Neural progenitor cell (in vitro differentiated cells): Measurements from ENCODE around the gene MKNK1. TPM values are rescaled to one million over a fixed set of nuclear protein-coding genes. Genes with fewer than 3 reads are reported as not detected.

ENCODE experiments used
- DNase-seq: peaks from one replicate; pipeline ENCODE4 v3.0.0-alpha.2; 2016; ENCODE audit warnings: low spot score
- H2AFZ ChIP-seq: fragments of 200-600 bp; sonication (generic); replicated peaks from 2 replicates; pipeline ENCODE4 v1.6.1; 2016; ENCODE audit warnings: antibody characterized with exemption
- H3F3A ChIP-seq: fragments of 200-600 bp; sonication (generic); 2 replicates; pipeline ENCODE4 v1.6.1; 2016; ENCODE audit warnings: antibody characterized with exemption, low read depth
- H3K27ac ChIP-seq: fragments of 200-600 bp; sonication (generic); 2 replicates; pipeline ENCODE4 v1.5.1; 2016; ENCODE audit warnings: mild to moderate bottlenecking
- H3K27me3 ChIP-seq: fragments of 200-600 bp; sonication (generic); 2 replicates; pipeline ENCODE4 v1.6.1; 2016; ENCODE audit warnings: mild to moderate bottlenecking, moderate library complexity
- H3K36me3 ChIP-seq: fragments of 200-600 bp; sonication (generic); 2 replicates; pipeline ENCODE4 v1.5.1; 2016
- H3K4me1 ChIP-seq: fragments of 200-600 bp; sonication (generic); 2 replicates; pipeline ENCODE4 v1.6.1; 2016; ENCODE audit warnings: mixed run types
- H3K4me2 ChIP-seq: fragments of 200-600 bp; sonication (generic); 2 replicates; pipeline ENCODE4 v1.6.1; 2016
- H3K4me3 ChIP-seq: fragments of 200-600 bp; sonication (generic); 2 replicates; pipeline ENCODE4 v1.5.1; 2016
- H3K79me2 ChIP-seq: fragments of 200-600 bp; sonication (generic); 2 replicates; pipeline ENCODE4 v1.6.1; 2016; ENCODE audit warnings: low read depth
- H3K9ac ChIP-seq: fragments of 200-600 bp; sonication (generic); 2 replicates; pipeline ENCODE4 v1.6.1; 2016
- H3K9me3 ChIP-seq: fragments of 200-600 bp; sonication (generic); 2 replicates; pipeline ENCODE4 v1.5.1; 2016; ENCODE audit warnings: low read depth
- H4K20me1 ChIP-seq: fragments of 200-600 bp; sonication (generic); 2 replicates; pipeline ENCODE4 v1.6.1; 2016; ENCODE audit warnings: low read depth
- H3K27ac Mint-ChIP-seq: 3 replicates; pipeline ENCODE4 v1.8.0; 2021; ENCODE audit warnings: mixed read lengths
- H3K27me3 Mint-ChIP-seq: 2 replicates; pipeline ENCODE4 v1.8.0; 2022; ENCODE audit warnings: low read depth, mild to moderate bottlenecking, inconsistent platforms, moderate library complexity, mixed read lengths; ENCODE audit not compliant: insufficient read depth
- H3K36me3 Mint-ChIP-seq: 3 replicates; pipeline ENCODE4 v1.8.0; 2021; ENCODE audit warnings: mixed read lengths
- H3K4me1 Mint-ChIP-seq: 3 replicates; pipeline ENCODE4 v1.8.0; 2021; ENCODE audit warnings: mixed read lengths
- H3K4me3 Mint-ChIP-seq: 3 replicates; pipeline ENCODE4 v1.8.0; 2021; ENCODE audit warnings: mild to moderate bottlenecking, moderate library complexity, mixed read lengths
- H3K9me3 Mint-ChIP-seq: 3 replicates; pipeline ENCODE4 v1.8.0; 2020; ENCODE audit warnings: mixed read lengths
- EZH2 ChIP-seq: fragments of 200-600 bp; sonication (generic); IDR thresholded peaks from 2 replicates; pipeline ENCODE4 v1.6.1; 2017; ENCODE audit warnings: antibody characterized with exemption, mild to moderate bottlenecking, moderate library complexity
- EZH2phosphoT487 ChIP-seq: fragments of 200-600 bp; sonication (generic); IDR thresholded peaks from 2 replicates; pipeline ENCODE4 v1.6.1; 2017; ENCODE audit warnings: antibody characterized with exemption
- total RNA-seq: library from RNA; depleted of rRNA; stranded (reverse); fragments of >200 nt; gene quantifications from 2 replicates; pipeline ENCODE4 v1.2.3, GENCODE V29; 2015; ENCODE audit warnings: low replicate concordance
- TF ChIP-seq, protein P1 (sequence below): fragments of 200-600 bp; sonication (generic); IDR thresholded peaks from 2 replicates; pipeline ENCODE4 v1.5.1; 2017; ENCODE audit warnings: antibody characterized with exemption, mild to moderate bottlenecking

The MKNK1 gene
- total RNA-seq, 1 donor from 2014 or later, result 10.5 TPM

DNA sequence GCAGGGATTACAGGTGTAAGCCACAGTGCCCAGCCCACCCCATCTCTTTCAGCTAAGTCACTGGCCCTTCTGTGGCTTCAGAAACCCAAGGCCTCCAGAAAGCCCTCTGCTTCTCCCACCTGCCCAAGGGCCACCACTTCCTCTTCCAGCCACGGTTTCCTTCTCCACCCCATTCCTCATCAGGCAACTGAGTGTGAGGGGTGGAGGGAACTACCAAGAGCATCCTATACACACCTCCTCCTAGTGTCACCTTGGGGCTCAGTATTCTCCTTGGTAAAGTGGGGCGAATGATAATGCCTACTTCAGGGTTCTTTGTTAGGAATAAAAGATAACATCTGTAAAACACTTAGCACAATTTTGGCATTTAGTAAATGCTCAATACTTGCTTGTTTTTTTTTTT lies 82.7 kb downstream of the MKNK1 start:
- Mint-ChIP-seq H3K27me3 (peaks cover 58% of the 10 kb centered on the region), H3K36me3 (no peaks in the 10 kb centered on the region), H3K9me3 (no peaks in the 10 kb centered on the region), H3K27ac (no peak overlapping the region), H3K4me1 (peaks cover 70% of the 10 kb centered on the region), H3K4me3 (peak overlapping the region; percentile 12)
- Histone ChIP-seq H2AFZ (no peak overlapping the region), H3K9ac (no peak overlapping the region), H4K20me1 (peaks cover 95% of the 10 kb centered on the region), H3F3A (peaks cover 45% of the 10 kb centered on the region), H3K4me3 (no peak overlapping the region), H3K27me3 (peaks cover 98% of the 10 kb centered on the region), H3K36me3 (no peaks in the 10 kb centered on the region), H3K4me2 (no peak overlapping the region), H3K4me1 (peaks cover 63% of the 10 kb centered on the region), H3K27ac (no peak overlapping the region), H3K79me2 (no peaks in the 10 kb centered on the region), H3K9me3 (no peaks in the 10 kb centered on the region)
- TF ChIP-seq EZH2phosphoT487 (no peak), EZH2 (no peak)
- TF ChIP-seq, protein P1, sequence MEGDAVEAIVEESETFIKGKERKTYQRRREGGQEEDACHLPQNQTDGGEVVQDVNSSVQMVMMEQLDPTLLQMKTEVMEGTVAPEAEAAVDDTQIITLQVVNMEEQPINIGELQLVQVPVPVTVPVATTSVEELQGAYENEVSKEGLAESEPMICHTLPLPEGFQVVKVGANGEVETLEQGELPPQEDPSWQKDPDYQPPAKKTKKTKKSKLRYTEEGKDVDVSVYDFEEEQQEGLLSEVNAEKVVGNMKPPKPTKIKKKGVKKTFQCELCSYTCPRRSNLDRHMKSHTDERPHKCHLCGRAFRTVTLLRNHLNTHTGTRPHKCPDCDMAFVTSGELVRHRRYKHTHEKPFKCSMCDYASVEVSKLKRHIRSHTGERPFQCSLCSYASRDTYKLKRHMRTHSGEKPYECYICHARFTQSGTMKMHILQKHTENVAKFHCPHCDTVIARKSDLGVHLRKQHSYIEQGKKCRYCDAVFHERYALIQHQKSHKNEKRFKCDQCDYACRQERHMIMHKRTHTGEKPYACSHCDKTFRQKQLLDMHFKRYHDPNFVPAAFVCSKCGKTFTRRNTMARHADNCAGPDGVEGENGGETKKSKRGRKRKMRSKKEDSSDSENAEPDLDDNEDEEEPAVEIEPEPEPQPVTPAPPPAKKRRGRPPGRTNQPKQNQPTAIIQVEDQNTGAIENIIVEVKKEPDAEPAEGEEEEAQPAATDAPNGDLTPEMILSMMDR, result no peak
- no peak for DNase-seq

DNA sequence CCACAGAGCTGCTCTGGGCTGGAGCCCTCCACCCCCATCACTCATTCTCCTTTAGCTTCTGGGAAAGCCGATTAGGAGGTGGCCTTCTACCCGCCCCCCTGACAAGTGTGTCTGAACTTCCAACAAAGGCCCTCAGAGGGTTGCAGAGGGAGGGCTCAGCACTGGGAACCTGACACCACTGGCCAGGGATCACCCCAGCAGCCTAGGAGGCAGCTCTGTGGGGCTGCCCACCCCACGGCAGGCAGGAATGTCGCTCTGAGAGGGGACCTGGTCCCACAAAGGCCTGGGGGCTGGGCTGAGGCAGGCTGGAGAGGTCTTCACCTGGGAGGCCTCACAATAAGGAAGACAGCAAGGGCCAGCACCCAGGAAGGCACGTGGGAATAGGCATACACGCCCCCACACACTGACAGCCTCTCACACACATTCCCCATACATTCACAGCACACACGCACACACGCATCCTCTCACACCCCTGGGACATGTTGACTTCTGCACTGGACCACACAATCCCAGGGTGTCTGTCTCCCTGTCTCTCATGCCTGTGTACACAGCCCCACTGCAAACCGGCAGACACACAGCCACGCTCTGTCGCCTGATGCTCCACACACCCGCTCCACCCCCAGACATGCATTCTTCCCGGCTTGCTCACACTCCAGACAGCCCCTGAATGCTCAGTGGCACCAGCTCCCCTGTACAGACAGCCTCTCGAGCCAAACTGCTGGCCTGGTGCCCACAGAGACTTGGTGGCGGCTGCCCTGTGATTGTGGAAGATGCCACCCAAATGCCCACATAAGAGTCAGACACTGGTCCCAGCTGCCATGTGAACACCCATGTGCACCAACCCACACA lies 83.8 kb downstream of the MKNK1 start:
- peak overlapping the region; percentile 65 for H3K4me2 ChIP-seq
- peaks cover 56% of the 10 kb centered on the region for H3K4me1 ChIP-seq
- no peaks in the 10 kb centered on the region for H3K36me3 ChIP-seq
- H3K27ac Mint-ChIP-seq, result peak overlapping the region; percentile 58
- peak overlapping the region; percentile 23 for H3K4me3 Mint-ChIP-seq
- no peak overlapping the region for H3K9ac ChIP-seq
- TF ChIP-seq EZH2phosphoT487, result no peak
- H3K27me3 Mint-ChIP-seq, result peaks cover 52% of the 10 kb centered on the region
- peaks cover 95% of the 10 kb centered on the region for H4K20me1 ChIP-seq
- H3K27me3 ChIP-seq, result peaks cover 98% of the 10 kb centered on the region
- H3K4me1 Mint-ChIP-seq, result peaks cover 63% of the 10 kb centered on the region
- no peaks in the 10 kb centered on the region for H3K9me3 Mint-ChIP-seq
- H2AFZ ChIP-seq, result no peak overlapping the region
- H3K36me3 Mint-ChIP-seq, result no peaks in the 10 kb centered on the region
- DNase-seq, result peak; percentile 92
- H3K79me2 ChIP-seq, result no peaks in the 10 kb centered on the region
- H3K9me3 ChIP-seq, result no peaks in the 10 kb centered on the region
- H3K27ac ChIP-seq, result no peak overlapping the region
- peaks cover 41% of the 10 kb centered on the region for H3F3A ChIP-seq
- H3K4me3 ChIP-seq, result no peak overlapping the region

DNA sequence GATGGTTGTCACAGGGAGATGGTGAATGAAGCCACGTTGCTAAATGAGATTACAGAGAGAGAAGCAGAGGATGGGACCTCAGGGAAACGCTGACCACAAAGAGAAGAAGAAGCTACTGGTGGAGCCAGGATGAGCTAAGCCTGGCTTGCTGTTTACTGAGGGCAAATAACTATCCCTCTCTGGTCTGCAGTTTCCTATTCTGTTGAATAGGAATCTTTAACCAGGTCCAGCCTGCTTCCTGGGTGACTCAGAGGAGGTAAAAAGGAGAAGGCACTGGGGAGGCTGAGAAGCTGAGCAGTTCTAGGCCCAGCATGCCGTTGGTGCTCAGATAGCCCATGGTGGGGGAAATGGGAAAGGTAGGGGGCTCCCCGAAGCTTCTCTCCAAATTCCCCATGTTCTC lies 84.9 kb downstream of the MKNK1 start:
- DNase-seq, result no peak
- no peaks in the 10 kb centered on the region for H3K79me2 ChIP-seq
- H3K27me3 Mint-ChIP-seq, result peaks cover 45% of the 10 kb centered on the region

DNA sequence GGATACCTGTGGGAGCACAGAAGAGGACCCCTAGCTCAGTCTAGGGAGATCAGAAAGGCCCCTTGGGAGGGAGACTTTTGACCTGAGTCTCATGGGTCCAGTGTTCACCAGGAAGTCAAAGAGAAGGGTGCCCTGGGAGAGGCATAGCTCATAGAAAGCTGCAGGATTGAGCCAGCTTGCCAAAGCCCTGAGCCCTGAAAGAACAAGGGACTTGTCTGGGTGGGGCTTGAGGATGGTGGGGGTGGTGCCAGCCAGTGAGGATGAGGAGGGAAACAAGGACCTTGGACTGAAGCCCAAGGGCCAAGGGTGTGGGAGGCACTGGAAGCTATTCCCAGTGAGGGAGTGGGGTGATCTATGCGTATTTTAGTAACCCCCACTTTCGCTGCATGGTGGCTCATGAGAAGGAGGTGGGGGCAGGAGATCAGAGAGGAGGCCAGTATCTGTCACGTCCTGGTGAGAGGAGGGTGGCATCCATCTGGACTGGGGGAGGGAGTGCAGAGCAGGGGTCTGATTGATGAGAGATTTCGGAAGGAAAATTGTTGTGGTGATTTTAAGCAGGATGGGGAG lies 86.1 kb downstream of the MKNK1 start:
- Mint-ChIP-seq H3K9me3 (no peaks in the 10 kb centered on the region), H3K4me3 (no peak overlapping the region), H3K4me1 (peaks cover 55% of the 10 kb centered on the region), H3K36me3 (no peaks in the 10 kb centered on the region), H3K27ac (no peak overlapping the region), H3K27me3 (peaks cover 45% of the 10 kb centered on the region)
- no peak for DNase-seq
- Histone ChIP-seq H3K27ac (no peak overlapping the region), H3K79me2 (no peaks in the 10 kb centered on the region), H3K27me3 (peaks cover 98% of the 10 kb centered on the region), H4K20me1 (peaks cover 84% of the 10 kb centered on the region), H3K4me1 (peaks cover 46% of the 10 kb centered on the region), H3K4me3 (no peak overlapping the region), H3K9me3 (no peaks in the 10 kb centered on the region), H2AFZ (no peak overlapping the region), H3K36me3 (no peaks in the 10 kb centered on the region), H3K4me2 (no peak overlapping the region), H3K9ac (no peak overlapping the region), H3F3A (peaks cover 37% of the 10 kb centered on the region)
- no peak for TF ChIP-seq EZH2
- no peak for TF ChIP-seq EZH2phosphoT487
- TF ChIP-seq, protein P1, result no peak

More for the DNA sequence above, 84.9 kb downstream of the MKNK1 start:
- Histone ChIP-seq H3K4me1 (peaks cover 48% of the 10 kb centered on the region), H3K9ac (no peak overlapping the region), H2AFZ (no peak overlapping the region), H3K9me3 (no peaks in the 10 kb centered on the region), H3K27me3 (peaks cover 98% of the 10 kb centered on the region), H3K36me3 (no peaks in the 10 kb centered on the region), H3K4me3 (no peak overlapping the region), H3F3A (peaks cover 39% of the 10 kb centered on the region), H4K20me1 (peaks cover 91% of the 10 kb centered on the region), H3K4me2 (no peak overlapping the region), H3K27ac (no peak overlapping the region)
- peaks cover 54% of the 10 kb centered on the region for H3K4me1 Mint-ChIP-seq
- no peak overlapping the region for H3K27ac Mint-ChIP-seq
- TF ChIP-seq EZH2 (no peak), EZH2phosphoT487 (no peak)
- H3K4me3 Mint-ChIP-seq, result no peak overlapping the region
- H3K9me3 Mint-ChIP-seq, result no peaks in the 10 kb centered on the region
- no peaks in the 10 kb centered on the region for H3K36me3 Mint-ChIP-seq
